Endometrium (tissue), 2 donors: ENCODE results near the gene SLC49A4.

Experiments
- FAIRE-seq: peaks from 2 replicates; lab custom pipeline; 2012; peaks lifted over from hg19 to GRCh38; lab: Jason Lieb, UNC
- donor health status: control.
- donor health status: control.

The SLC49A4 gene

DNA sequence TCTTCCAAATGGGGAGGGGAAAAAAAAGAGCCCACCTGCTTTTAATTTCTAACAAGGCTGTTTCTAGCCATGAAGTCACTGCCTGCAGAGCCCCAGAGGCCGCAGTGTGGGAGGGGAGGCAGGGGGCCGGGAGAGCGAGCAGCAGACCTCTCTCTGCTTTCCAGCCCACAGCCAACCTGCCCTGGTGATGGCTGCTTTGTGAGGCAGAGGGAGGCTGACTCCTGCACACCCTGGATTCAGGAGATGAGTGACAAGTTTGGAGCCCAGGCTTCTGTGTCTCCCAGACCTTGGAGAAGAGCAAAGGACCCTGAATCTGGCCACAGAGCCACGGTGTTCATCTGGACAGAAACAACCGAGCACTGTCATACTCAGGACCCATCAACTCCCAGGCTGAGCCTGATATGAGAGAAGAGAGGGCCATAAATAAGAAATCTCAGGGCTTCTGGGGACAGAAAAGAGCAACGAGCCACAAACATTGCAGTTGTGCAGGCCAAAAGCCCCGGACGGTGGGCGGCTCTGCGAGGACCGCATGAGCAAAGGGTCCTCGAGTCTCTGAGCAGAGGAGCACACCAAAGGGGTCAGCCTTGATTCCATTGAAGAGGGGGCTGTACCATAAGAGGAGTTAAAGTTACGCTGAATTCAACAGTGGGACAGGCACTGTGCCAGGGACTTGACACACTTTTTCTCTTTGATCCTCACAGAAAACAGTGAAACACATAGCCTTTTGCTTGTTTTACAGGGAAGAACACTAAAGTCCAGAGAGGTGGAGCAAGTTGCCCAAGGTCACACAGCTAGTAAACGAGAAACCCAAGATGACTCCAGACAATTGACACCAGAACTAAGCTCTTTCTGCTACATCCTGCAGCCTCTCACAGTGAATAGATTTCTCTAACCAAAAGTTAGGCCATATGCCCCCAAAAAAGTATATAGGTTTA is 135.5 kb downstream of the SLC49A4 start:
- no peak for FAIRE-seq
